H9 (cell line): ENCODE measurements around the gene TOB2. TPM values are rescaled to one million over a fixed set of nuclear protein-coding genes. Genes with fewer than 3 reads are reported as not detected.

ENCODE experiments used
- DNase-seq: peaks from one replicate; pipeline ENCODE4 v3.0.0-alpha.2; 2017
- H2AFZ ChIP-seq: one replicate; pipeline ENCODE4 v1.6.1; 2013; ENCODE audit warnings: mild to moderate bottlenecking, low read length, control low read depth, moderate library complexity
- H2AK5ac ChIP-seq: 2 replicates; pipeline ENCODE4 v1.6.1; 2013; ENCODE audit warnings: low read length, control low read depth, mixed read lengths; ENCODE audit not compliant: insufficient read length
- H2BK120ac ChIP-seq: one replicate; pipeline ENCODE4 v1.6.1; 2013; ENCODE audit warnings: low read depth, mild to moderate bottlenecking, low read length, control low read depth, inconsistent platforms; ENCODE audit not compliant: poor library complexity, severe bottlenecking
- H2BK12ac ChIP-seq: 2 replicates; pipeline ENCODE4 v1.6.1; 2013; ENCODE audit warnings: low read length, control low read depth, mixed read lengths, low read depth; ENCODE audit not compliant: insufficient read length
- H2BK15ac ChIP-seq: 2 replicates; pipeline ENCODE4 v1.6.1; 2013; ENCODE audit warnings: low read depth, low read length, control low read depth
- H2BK20ac ChIP-seq: one replicate; pipeline ENCODE4 v1.6.1; 2013; ENCODE audit warnings: low read depth, mild to moderate bottlenecking, low read length, control low read depth, inconsistent platforms; ENCODE audit not compliant: poor library complexity, severe bottlenecking
- H2BK5ac ChIP-seq: 2 replicates; pipeline ENCODE4 v1.6.1; 2013; ENCODE audit warnings: low read length, control low read depth, mixed read lengths; ENCODE audit not compliant: insufficient read length
- H3K14ac ChIP-seq: 2 replicates; pipeline ENCODE4 v1.6.1; 2013; ENCODE audit warnings: low read length, control low read depth; ENCODE audit not compliant: insufficient read depth
- H3K18ac ChIP-seq: 2 replicates; pipeline ENCODE4 v1.6.1; 2013; ENCODE audit warnings: low read depth, mild to moderate bottlenecking, mixed read lengths, low read length, control low read depth; ENCODE audit not compliant: insufficient read length
- H3K23ac ChIP-seq: 2 replicates; pipeline ENCODE4 v1.6.1; 2013; ENCODE audit warnings: low read length, control low read depth, mixed read lengths, low read depth; ENCODE audit not compliant: insufficient read length
- H3K23me2 ChIP-seq: 2 replicates; pipeline ENCODE4 v1.6.1; 2013; ENCODE audit warnings: low read depth, mild to moderate bottlenecking, mixed read lengths, low read length, control low read depth; ENCODE audit not compliant: insufficient read length, poor library complexity, severe bottlenecking
- H3K27ac ChIP-seq: 2 replicates; pipeline ENCODE4 v1.5.1; 2013; ENCODE audit warnings: low read length, control low read depth, mixed read lengths, low read depth; ENCODE audit not compliant: insufficient read length
- H3K27me3 ChIP-seq: 2 replicates; pipeline ENCODE4 v1.6.1; 2013; ENCODE audit warnings: low read length, control low read depth, inconsistent platforms; ENCODE audit not compliant: insufficient read depth
- H3K4ac ChIP-seq: 2 replicates; pipeline ENCODE4 v1.6.1; 2013; ENCODE audit warnings: low read depth, mild to moderate bottlenecking, control low read depth, inconsistent platforms, low read length, moderate library complexity
- H3K4me1 ChIP-seq: 2 replicates; pipeline ENCODE4 v1.6.1; 2013; ENCODE audit warnings: low read length, control low read depth, inconsistent platforms; ENCODE audit not compliant: insufficient read depth
- H3K4me2 ChIP-seq: 2 replicates; pipeline ENCODE4 v1.6.1; 2013; ENCODE audit warnings: low read length, control low read depth, mixed read lengths; ENCODE audit not compliant: insufficient read length, insufficient read depth
- H3K56ac ChIP-seq: 2 replicates; pipeline ENCODE4 v1.6.1; 2013; ENCODE audit warnings: low read depth, mild to moderate bottlenecking, mixed read lengths, low read length, control low read depth; ENCODE audit not compliant: insufficient read length
- H3K79me1 ChIP-seq: 2 replicates; pipeline ENCODE4 v1.6.1; 2013; ENCODE audit warnings: low read depth, mild to moderate bottlenecking, moderate library complexity, low read length, control low read depth, inconsistent platforms; ENCODE audit not compliant: insufficient read depth, poor library complexity, severe bottlenecking
- H3K79me2 ChIP-seq: 2 replicates; pipeline ENCODE4 v1.6.1; 2013; ENCODE audit warnings: low read length, control low read depth, inconsistent platforms; ENCODE audit not compliant: insufficient read depth
- H3K9ac ChIP-seq: 2 replicates; pipeline ENCODE4 v1.6.1; 2013; ENCODE audit warnings: low read length, control low read depth, mixed read lengths; ENCODE audit not compliant: insufficient read length; ENCODE audit errors: extremely low read depth
- H3K9me3 ChIP-seq: one replicate; pipeline ENCODE4 v1.6.1; 2013; ENCODE audit warnings: low read depth, low read length, inconsistent platforms; ENCODE audit not compliant: control insufficient read depth
- H3T11ph ChIP-seq: one replicate; pipeline ENCODE4 v1.6.1; 2013; ENCODE audit warnings: mild to moderate bottlenecking, low read length, control low read depth, inconsistent platforms
- H4K20me1 ChIP-seq: one replicate; pipeline ENCODE4 v1.6.1; 2013; ENCODE audit not compliant: control insufficient read depth, insufficient read length, insufficient read depth
- H4K5ac ChIP-seq: 2 replicates; pipeline ENCODE4 v1.6.1; 2013; ENCODE audit warnings: low read depth, mild to moderate bottlenecking, mixed read lengths, low read length, control low read depth; ENCODE audit not compliant: insufficient read length
- H4K8ac ChIP-seq: replicated peaks from 2 replicates; pipeline ENCODE4 v1.6.1; 2013; ENCODE audit warnings: low read length, control low read depth, mixed read lengths, low read depth; ENCODE audit not compliant: insufficient read length
- H4K91ac ChIP-seq: 2 replicates; pipeline ENCODE4 v1.6.1; 2013; ENCODE audit warnings: low read depth, mild to moderate bottlenecking, moderate library complexity, mixed read lengths, low read length, control low read depth; ENCODE audit not compliant: insufficient read length
- H3K27ac Mint-ChIP-seq, 3 experiments: 2 replicates in 2 of 3; 3 replicates in 1 of 3; pipeline ENCODE4 v1.8.0; 2020 to 2021; ENCODE audit warnings: mixed read lengths in 3 of 3, mild to moderate bottlenecking in 1 of 3, moderate library complexity in 1 of 3
- H3K27me3 Mint-ChIP-seq: 2 replicates; pipeline ENCODE4 v1.8.0; 2021; ENCODE audit warnings: low read depth, mild to moderate bottlenecking, moderate library complexity, mixed read lengths
- H3K36me3 Mint-ChIP-seq, 3 experiments: 2 replicates in 2 of 3; 3 replicates in 1 of 3; pipeline ENCODE4 v1.8.0; 2020 to 2021; ENCODE audit warnings: low read depth in 3 of 3, mixed read lengths in 3 of 3; ENCODE audit not compliant: insufficient read depth in 1 of 3
- H3K4me1 Mint-ChIP-seq, 2 experiments: 2 replicates each; pipeline ENCODE4 v1.8.0; 2020; ENCODE audit warnings: mixed read lengths in 2 of 2
- H3K4me3 Mint-ChIP-seq, 2 experiments: 2 replicates in 1 of 2; 3 replicates in 1 of 2; pipeline ENCODE4 v1.8.0; 2020 to 2021; ENCODE audit warnings: mild to moderate bottlenecking in 2 of 2, mixed read lengths in 2 of 2, moderate library complexity in 1 of 2
- H3K9me3 Mint-ChIP-seq, 2 experiments: 2 replicates in 1 of 2; 3 replicates in 1 of 2; pipeline ENCODE4 v1.8.0; 2020; ENCODE audit warnings: mild to moderate bottlenecking in 2 of 2, mixed read lengths in 2 of 2, moderate library complexity in 1 of 2
- CTCF ChIP-seq: fragments of 200-600 bp; sonication (generic); conservative IDR thresholded peaks from 3 replicates; pipeline ENCODE4 v1.8.0; 2021; ENCODE audit warnings: antibody characterized with exemption, mild to moderate bottlenecking
- WGBS: extraction: QIAGEN DNeasy Blood & Tissue Kit; methylation state at CpG from one replicate; pipeline ENCODE4 v1.1.7; 2013; ENCODE audit warnings: missing lambda C conversion rate, low lambda C conversion rate, mixed read lengths; ENCODE audit not compliant: insufficient read length; ENCODE audit errors: extremely low coverage; 5-methylcytosine and 5-hydroxymethylcytosine counted together
- total RNA-seq: library from RNA; stranded (reverse); gene quantifications from 2 replicates; pipeline ENCODE4 v1.2.1, GENCODE V29; 2021

The TOB2 gene
- total RNA-seq, 1 experiment from 2014 or later = 75.8 TPM

DNA sequence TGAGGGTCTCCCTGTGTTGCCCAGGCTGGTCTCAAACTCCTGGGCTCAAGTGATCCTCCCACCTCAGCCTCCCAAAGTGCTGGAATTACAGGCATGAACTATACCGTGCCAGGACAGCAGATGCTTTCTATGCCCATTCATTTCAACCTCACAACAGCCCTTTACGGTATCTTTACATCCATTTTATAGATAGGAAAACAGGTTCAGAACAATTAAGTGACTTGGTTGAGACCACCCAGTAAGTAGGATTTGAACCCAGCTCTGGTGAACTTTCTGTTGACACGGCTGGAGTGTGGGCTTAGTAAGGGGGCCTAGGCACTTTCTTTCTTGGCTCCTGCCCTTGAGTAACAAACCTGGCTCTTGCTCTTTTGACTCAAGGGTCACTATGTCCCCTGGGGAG is 39.2 kb downstream of the TOB2 start:
- no peak for DNase-seq
- no peak overlapping the region for H2AFZ ChIP-seq
- no peaks in the 10 kb centered on the region for H3K79me1 ChIP-seq
- H3K9ac ChIP-seq = no peak overlapping the region
- no peak overlapping the region for H3K23ac ChIP-seq
- H3K27ac Mint-ChIP-seq = no peak overlapping the region
- H3T11ph ChIP-seq = no peak overlapping the region
- H2BK120ac ChIP-seq = no peak overlapping the region
- no peaks in the 10 kb centered on the region for H3K79me2 ChIP-seq
- H4K5ac ChIP-seq = no peak overlapping the region
- H2AK5ac ChIP-seq = no peak overlapping the region
- H3K4me1 Mint-ChIP-seq = peaks cover 13 to 15% of the 10 kb centered on the region in 2 experiments
- no peak overlapping the region for H3K27ac ChIP-seq
- peak overlapping the region in 1 of 2 experiments; percentile 40; a peak in 2 of 5 replicates for H3K4me3 Mint-ChIP-seq
- no peak overlapping the region for H4K91ac ChIP-seq
- no peaks in the 10 kb centered on the region for H3K9me3 ChIP-seq
- H3K56ac ChIP-seq = no peak overlapping the region
- H2BK15ac ChIP-seq = no peak overlapping the region
- H2BK20ac ChIP-seq = no peak overlapping the region
- H2BK12ac ChIP-seq = no peak overlapping the region
- TF ChIP-seq CTCF = no peak
- no peaks in the 10 kb centered on the region for H3K27me3 ChIP-seq
- H3K9me3 Mint-ChIP-seq = no peaks in the 10 kb centered on the region
- H3K27me3 Mint-ChIP-seq = peaks cover 1% of the 10 kb centered on the region
- no peak overlapping the region for H4K8ac ChIP-seq
- no peaks in the 10 kb centered on the region for H3K36me3 Mint-ChIP-seq
- no peak overlapping the region for H3K4ac ChIP-seq
- H3K18ac ChIP-seq = no peak overlapping the region
- no peak overlapping the region for H3K14ac ChIP-seq
- H3K23me2 ChIP-seq = no peaks in the 10 kb centered on the region
- H3K4me1 ChIP-seq = no peaks in the 10 kb centered on the region
- WGBS = no CpG with 5 or more reads among the region's 3 CpGs
- H3K4me2 ChIP-seq = no peak overlapping the region
- H2BK5ac ChIP-seq = no peak overlapping the region
- H4K20me1 ChIP-seq = no peaks in the 10 kb centered on the region
